Right lobe of liver (tissue), 4 donors: ENCODE data around the gene EXD3.
A peak's percentile ranks its signal among the peaks of the same experiment; 100 is the strongest.

Experiments used
- CTCF ChIP-seq, 4 donors: fragments of 200-600 bp in 3 of 4; fragments of 450-650 bp in 1 of 4; IDR thresholded peaks; one replicate each; pipeline versions ENCODE4 v1.5.1 to v1.8.0; 2016 to 2022; ENCODE audit warnings: antibody characterized with exemption in 4 of 4, mild to moderate bottlenecking in 2 of 4
- POLR2A ChIP-seq: fragments of 450-650 bp; IDR thresholded peaks from one replicate; pipeline ENCODE4 v1.6.1; 2017; ENCODE audit warnings: antibody characterized with exemption, mild to moderate bottlenecking
- donor health status: DM: no; HTN: no; CAD: no.
- donor health status: DM: no; HTN: no; CAD: no.
- donor health status: DM: no; HTN: yes; CAD: no.

GRCh38 chr9:137423514-137424291, 741 bp upstream of the EXD3 start:
- TF ChIP-seq CTCF (IDR thresholded peaks at IDR 0.05), result peak in 3 of 4 donors; percentile 0 to 13 (median 4)
- TF ChIP-seq POLR2A, result no peak
